Measurements from ENCODE around the gene RASA3. TPM values are rescaled to one million over a fixed set of nuclear protein-coding genes. Genes with fewer than 3 reads are reported as not detected.

The RASA3 gene
- total and polyA plus RNA-seq, 2 of the 8 experiments (the other 6 are each of a cell fraction or from before 2014, with no cell fraction given) = 7.5 to 21.9 TPM

DNA sequence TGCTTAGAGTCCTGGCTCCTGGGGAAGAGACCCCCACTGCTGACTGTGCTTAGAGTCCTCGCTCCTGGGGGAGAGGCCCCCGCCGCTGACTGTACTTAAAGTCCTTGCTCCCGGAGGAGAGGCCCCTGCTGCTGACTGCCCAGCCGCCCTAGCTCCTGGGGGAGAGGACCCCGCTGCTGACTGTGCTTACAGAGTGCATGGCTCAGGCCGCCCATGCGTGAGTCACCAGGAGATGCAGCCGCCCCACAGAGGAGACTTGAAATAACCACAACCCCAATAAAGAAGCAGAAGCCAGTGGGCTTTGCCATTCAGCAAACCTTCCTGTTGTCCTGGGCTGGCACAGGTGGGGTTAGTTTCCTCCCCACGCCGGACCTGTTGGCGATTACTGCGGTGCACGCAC is 79.4 kb downstream of the RASA3 start:
- DNase-seq (ENCODE audit: low read depth in 1 of 2, low spot score in 2 of 2) (no peak), FAIRE-seq (no peak)
- Histone ChIP-seq H3K9me3 (ENCODE audit: insufficient read depth in 2 of 2, low read depth in 1 of 2, low read length in 1 of 2) (no peaks in the 10 kb centered on the region), H2BK120ac (replicated peaks; ENCODE audit: low read depth, low read length) (no peak overlapping the region), H3K23me2 (ENCODE audit: low read depth, low read length) (no peaks in the 10 kb centered on the region), H3K56ac (replicated peaks; ENCODE audit: insufficient read length, low read depth, low read length) (no peak overlapping the region), H4K5ac (ENCODE audit: insufficient read length, low read depth, low read length) (no peak overlapping the region), H2AFZ (ENCODE audit: low read length) (no peak overlapping the region), H3K36me3 (ENCODE audit: control insufficient read depth in 2 of 4, insufficient read depth in 4 of 4, low read length in 3 of 4) (no peaks in the 10 kb centered on the region; a peak in 1 of 8 replicates), H3K23ac (ENCODE audit: insufficient read length) (no peak overlapping the region), H2AK5ac (ENCODE audit: low read depth, low read length) (no peak overlapping the region), H3K14ac (ENCODE audit: insufficient read length) (no peak overlapping the region), H2BK12ac (ENCODE audit: low read depth, low read length) (no peak overlapping the region), H4K91ac (replicated peaks; ENCODE audit: insufficient read length, low read length) (no peak overlapping the region), H3K4me1 (replicated peaks in 1 of 4; ENCODE audit: control insufficient read depth in 3 of 4, insufficient read depth in 4 of 4, low read length in 3 of 4) (peaks cover 0 to 5% (median 0%) of the 10 kb centered on the region in 4 experiments; a peak in 1 of 7 replicates), H2BK20ac (ENCODE audit: low read length) (no peak overlapping the region), H3K18ac (ENCODE audit: extremely low read depth, low read length) (no peak overlapping the region), H3K27ac (ENCODE audit: low read depth, low read length) (no peak overlapping the region), H2BK15ac (ENCODE audit: low read length) (no peak overlapping the region), H4K20me1 (replicated peaks in 1 of 2; ENCODE audit: control insufficient read depth in 1 of 2, insufficient read depth in 2 of 2, low read length in 2 of 2) (peaks cover 0 to 7% of the 10 kb centered on the region in 2 experiments), H3K79me2 (ENCODE audit: control insufficient read depth in 1 of 2, insufficient read depth in 2 of 2, low read length in 2 of 2) (peaks cover 0 to 3% of the 10 kb centered on the region in 2 experiments; a peak in 1 of 4 replicates), H3K9ac (replicated peaks in 1 of 4; ENCODE audit: extremely low read depth in 1 of 4, low read depth in 3 of 4, low read length in 3 of 4) (no peak overlapping the region), H3K79me1 (ENCODE audit: low read depth, low read length) (peaks cover 9% of the 10 kb centered on the region), H3K4me2 (ENCODE audit: insufficient read depth in 1 of 2, low read depth in 2 of 2, low read length in 2 of 2) (no peak overlapping the region), H3K4me3 (ENCODE audit: extremely low read depth in 1 of 4, insufficient read depth in 2 of 4, low read depth in 3 of 4, low read length in 4 of 4) (no peak overlapping the region), H3K4ac (replicated peaks; ENCODE audit: insufficient read length, low read depth, low read length) (no peak overlapping the region), H2BK5ac (ENCODE audit: low read depth, low read length) (no peak overlapping the region), H3K27me3 (replicated peaks in 1 of 4; ENCODE audit: control insufficient read depth in 3 of 4, extremely low read depth in 1 of 4, insufficient read depth in 3 of 4, low read length in 3 of 4) (no peaks in the 10 kb centered on the region), H4K8ac (ENCODE audit: extremely low read depth, insufficient read depth, low read length) (no peak overlapping the region)
- CTCF ChIA-PET (ENCODE audit: partially characterized antibody) = no interaction called here
- 87% methylated on average over 14 of the region's 14 CpGs; no CpG with 5 or more reads in 1 of the 2 experiments for WGBS, 2 experiments (ENCODE audit: extremely low coverage in 1 of 2, insufficient coverage in 1 of 2, insufficient read length in 1 of 2, insufficient replicate concordance in 2 of 2, low coverage in 1 of 2, low lambda C conversion rate in 2 of 2, missing lambda C conversion rate in 1 of 2)
- POLR2A ChIA-PET (ENCODE audit: partially characterized antibody) = interaction anchor here (0.9 kb wide), 1 partner anchor 23 kb away, joined by 3 read pairs; no protein-coding TSS in a partner anchor
- TF ChIP-seq EZH2 (IDR thresholded peaks at IDR 0.05; ENCODE audit: low read depth, low read length, severe bottlenecking) (no peak), KDM4A (IDR thresholded peaks at IDR 0.05; ENCODE audit: low read depth, low read length, severe bottlenecking) (no peak), BCL11A (IDR thresholded peaks at IDR 0.05; ENCODE audit: low read depth in 2 of 2, low read length in 2 of 2) (no peak), JUN (IDR thresholded peaks at IDR 0.05; ENCODE audit: low read depth, low read length) (no peak), RNF2 (IDR thresholded peaks at IDR 0.05; ENCODE audit: borderline replicate concordance, low read depth, low read length, missing control alignments, poor library complexity, severe bottlenecking) (no peak), MAFK (IDR thresholded peaks at IDR 0.05; ENCODE audit: low read depth, low read length) (no peak), RBBP5 (IDR thresholded peaks at IDR 0.05; ENCODE audit: borderline replicate concordance, low read depth, low read length) (no peak), CTBP2 (IDR thresholded peaks at IDR 0.05; ENCODE audit: borderline replicate concordance, insufficient read depth, insufficient read length, low read length) (no peak), YY1 (IDR thresholded peaks at IDR 0.05; ENCODE audit: low read depth, low read length) (no peak), RXRA (IDR thresholded peaks at IDR 0.05; ENCODE audit: insufficient read depth, low read depth, low read length) (no peak), EGR1 (IDR thresholded peaks at IDR 0.05; ENCODE audit: borderline replicate concordance, low read depth, low read length) (no peak)
- TF ChIP-seq, protein P1, sequence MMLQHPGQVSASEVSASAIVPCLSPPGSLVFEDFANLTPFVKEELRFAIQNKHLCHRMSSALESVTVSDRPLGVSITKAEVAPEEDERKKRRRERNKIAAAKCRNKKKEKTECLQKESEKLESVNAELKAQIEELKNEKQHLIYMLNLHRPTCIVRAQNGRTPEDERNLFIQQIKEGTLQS (IDR thresholded peaks at IDR 0.05; ENCODE audit: insufficient read depth, low read depth, low read length) = no peak
- TF ChIP-seq, protein P2, sequence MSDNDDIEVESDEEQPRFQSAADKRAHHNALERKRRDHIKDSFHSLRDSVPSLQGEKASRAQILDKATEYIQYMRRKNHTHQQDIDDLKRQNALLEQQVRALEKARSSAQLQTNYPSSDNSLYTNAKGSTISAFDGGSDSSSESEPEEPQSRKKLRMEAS (IDR thresholded peaks at IDR 0.05) = no peak
